Colon (tissue), 2 donors: ENCODE results near the gene BIN1.

Experiments used
- FAIRE-seq: peaks from 2 replicates; lab custom pipeline; 2012; peaks lifted over from hg19 to GRCh38; lab: Jason Lieb, UNC
- donor health status: control.
- donor health status: control.

Gene BIN1

DNA sequence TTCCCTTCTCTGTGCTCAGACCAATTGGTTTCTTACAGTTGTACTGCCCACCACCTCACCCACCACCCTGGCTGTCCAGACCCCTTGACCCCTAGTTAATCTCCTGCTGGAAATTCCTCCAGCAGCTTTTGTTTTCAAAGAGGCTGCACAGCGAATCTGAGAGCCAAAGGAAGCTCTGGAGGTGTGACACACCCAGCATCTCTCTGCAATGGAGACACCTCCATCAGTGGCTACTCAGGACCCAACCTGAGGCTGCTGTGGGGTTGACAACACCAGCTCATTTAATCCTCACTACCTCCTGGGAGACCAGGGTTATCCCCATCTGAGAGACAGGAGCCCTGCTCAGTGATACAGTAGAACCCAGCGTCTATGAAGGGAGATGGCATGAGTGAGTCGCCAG lies 86.4 kb downstream of the BIN1 start:
- FAIRE-seq, result no peak

DNA sequence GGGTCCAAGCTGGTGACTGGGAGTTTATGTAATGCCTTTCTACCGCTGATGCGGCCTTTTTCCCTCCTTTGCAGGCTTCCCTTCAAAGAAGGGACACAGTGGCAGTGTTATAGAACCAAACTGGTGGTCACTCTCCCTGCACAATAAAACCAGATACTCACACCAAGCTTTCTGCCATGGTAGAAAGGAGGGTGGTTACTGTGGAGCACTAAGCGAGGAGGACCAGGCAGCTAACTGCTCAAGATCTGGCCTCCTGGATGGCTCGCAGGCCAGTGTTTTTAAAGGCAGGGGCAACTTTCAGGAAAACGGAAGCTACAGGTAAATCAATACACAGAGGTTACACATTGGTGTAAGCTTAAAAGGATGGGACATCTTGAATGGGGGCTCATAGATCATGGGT lies 89.4 kb downstream of the BIN1 start:
- no peak for FAIRE-seq

DNA sequence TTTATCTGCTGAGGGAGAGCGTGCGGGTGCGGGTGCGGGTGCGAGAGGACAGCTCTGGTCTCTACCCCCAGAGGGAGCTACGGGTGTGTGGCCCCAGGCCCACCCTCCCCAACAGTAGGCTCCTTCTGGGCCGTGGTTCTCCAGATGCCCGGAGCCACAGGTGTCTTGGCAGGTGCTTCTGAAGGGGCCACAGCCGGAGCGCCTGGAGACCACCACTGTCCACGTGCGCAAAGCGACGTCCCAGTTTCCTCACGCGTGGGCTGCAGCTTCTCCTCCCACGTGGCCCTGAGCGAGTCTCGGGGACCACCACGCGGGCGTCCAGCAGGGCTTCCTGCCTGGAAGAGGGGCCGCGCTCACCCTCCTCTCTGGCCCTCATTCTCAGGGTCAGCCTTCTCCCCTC lies 90.6 kb downstream of the BIN1 start:
- FAIRE-seq, result no peak

DNA sequence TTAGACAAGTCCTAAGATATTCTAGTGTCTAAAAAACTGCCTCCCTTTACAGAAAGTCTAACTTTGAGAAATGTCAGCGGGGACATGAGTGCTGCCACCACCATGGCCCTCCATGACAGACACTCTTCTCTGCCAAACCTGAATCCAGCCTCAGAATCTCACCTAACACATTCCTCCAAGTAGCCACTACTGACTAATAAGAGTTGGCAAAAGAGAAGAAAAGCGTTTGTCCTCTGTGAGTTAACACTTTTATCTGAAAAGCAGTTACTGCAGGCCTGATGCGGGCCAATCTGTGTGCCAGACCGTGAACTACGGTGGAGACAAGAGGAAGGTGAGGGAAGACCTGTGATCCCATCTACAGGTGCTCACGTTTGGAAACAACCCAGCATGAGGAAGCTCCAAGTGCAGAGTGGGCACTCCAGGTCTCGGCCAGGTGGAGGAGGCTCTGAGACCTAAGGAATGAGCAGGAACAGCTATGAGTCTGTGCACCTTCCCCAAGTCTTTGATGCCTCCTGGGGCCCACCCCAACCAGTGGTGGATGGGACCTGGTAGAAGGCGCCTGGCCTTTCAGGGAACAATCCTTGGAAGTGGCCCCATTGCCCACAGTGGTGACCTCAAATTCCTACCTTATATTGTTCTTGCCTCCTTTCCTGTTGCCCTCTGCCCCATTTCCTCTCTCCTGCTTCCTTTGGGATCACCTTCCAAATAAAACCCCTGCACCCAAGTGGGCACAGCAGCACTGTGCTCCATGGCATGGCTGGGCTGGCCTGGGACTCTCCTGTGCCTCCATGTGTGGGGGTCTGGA lies 91.6 kb downstream of the BIN1 start:
- no peak for FAIRE-seq

DNA sequence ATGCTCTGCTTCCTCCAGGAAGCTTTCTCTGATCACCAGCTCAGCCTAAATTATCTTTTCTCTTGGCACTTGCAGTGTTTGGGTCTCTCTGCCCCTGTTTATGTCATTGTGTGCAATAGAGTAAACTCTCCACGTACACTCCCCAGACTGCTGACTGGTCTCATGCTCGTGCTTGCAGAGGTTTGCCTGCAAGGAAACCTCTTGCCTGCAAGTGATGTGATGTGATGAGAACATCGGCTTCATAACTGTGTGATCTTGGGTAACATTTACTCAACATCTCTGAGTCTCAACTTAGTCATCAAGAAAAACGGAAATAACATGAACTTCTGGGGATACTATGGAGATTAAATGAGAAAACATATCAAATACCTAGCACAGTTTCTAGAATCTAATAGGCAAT lies 92.3 kb downstream of the BIN1 start:
- no peak for FAIRE-seq

DNA sequence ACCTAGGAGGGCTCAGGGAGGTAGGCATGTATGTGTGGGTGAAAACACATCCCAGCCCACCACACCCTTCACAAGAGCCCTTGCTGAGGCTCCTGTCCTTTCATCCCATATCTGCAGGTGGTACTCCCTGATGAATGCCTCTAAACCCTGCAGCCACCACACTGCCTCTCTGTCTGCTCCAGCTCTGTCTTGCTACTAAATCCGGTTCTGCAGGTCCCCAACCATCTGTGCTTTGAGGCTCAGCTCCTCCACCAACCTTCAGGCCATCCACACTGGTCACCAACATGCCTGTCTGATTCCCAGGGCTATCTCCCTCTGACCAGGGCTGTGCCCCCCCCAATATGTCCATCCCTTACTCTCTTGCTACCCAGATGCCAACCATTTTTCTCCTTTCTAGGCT lies 92.7 kb downstream of the BIN1 start:
- no peak for FAIRE-seq

DNA sequence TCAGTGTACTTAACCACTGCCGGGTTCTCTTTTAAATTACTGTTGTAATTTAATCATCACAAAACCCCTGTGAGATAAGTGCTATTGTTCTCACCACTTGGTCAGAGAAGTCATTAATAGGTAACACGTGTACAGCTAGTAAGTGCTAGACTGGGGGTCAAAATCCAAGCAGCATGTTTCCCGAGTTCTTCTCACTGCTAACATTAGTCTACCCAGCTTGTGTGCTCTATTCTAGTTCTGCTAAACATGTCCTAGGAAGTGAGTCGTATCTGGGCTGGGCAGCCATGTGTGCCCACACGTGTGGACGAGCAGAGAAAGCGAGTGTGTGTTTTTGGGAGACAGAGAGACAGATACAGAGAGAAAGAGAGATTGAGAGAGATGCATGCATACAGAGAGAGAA lies 94.1 kb downstream of the BIN1 start:
- FAIRE-seq, result no peak

DNA sequence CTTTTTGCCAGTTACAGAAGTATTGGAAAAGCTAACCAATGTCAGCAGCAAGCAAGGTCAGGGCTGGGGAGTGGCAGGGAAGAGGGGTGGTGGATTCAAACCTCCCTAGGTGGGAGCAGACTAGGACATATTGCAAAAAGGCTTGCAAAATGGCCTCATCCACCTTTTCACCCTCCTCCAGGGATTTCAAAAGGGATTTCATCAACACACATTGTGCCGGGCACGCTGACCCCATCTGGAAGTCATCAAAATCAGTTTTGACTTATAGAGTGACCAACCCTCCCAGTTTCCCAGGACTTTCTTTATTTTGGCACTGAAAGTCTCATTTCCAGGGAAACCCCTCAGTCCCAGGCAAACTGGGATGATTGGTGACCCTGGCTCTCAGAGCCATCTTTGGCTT lies 94.7 kb downstream of the BIN1 start:
- FAIRE-seq, result no peak

DNA sequence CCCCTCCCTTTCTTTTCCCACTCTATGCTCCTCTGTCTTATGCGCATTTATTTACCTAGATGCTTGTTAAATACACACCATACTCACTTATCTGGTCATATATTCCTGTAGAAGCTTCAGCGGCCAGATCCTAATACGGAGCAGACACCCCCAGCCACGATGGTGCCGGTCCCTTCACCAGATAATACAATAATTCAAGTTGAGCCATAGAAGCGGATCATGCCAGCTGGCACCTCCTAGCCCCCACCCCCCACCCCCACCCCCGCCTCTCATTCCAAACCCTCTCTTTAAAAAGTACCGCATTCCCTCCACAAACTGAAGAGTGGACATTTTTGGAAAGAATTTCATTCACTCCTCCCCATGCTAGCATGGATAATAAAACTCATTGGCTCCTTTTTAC lies 95.2 kb downstream of the BIN1 start:
- FAIRE-seq, result no peak

DNA sequence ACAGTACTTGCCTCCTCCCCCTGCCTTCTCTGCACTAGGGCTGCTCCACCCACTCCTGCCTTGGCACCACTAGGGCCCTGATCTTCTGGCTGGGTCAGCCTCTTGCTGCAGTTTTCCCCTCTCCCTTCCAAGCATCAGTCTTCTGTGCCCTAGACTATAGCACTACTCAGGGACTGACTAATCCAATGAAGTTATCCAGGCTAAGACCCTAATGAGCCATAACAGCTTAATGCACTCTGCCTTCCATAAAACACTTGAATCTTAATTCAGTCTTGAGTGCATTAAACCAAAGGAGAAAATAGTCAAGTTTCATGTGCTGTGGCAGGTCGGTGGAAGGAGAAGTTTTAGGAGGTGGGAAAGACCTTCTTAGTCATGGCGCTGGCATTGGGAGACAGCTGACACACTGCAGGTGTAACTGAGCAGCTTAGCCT lies 95.7 kb downstream of the BIN1 start:
- no peak for FAIRE-seq

DNA sequence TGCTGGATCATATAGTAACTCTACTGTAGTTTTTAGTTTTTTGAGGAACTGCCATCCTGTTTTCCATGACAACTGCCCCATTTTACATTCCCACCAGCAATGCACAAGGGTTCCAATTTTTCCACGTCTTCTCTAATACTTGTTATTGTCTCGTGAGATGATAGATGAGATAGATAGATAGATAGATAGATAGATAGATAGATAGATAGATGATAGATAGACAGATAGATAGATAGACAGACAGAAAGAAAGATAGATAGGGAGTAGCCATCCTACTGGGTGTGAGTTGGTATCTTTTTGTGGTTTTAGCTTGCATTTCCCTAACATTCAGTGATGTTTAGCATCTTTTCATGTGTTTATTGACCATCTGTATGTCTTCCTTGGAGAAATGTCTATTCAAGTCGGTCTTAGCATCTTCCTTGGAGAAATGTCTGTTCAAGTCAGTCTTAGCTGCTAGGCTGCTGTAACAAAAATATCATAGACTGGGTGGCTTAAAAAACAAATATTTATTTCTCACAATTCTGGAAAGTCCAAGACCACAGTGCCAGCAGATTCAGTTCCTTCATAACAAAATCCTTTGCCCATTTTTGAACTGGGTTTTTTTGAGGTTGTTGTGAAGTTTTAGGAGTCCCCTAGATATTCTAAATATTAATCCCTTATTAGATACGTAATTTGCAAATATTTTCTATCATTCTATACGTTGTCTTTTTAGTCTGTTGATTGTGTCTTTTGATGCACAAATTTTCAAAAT lies 98.5 kb downstream of the BIN1 start:
- FAIRE-seq, result no peak

DNA sequence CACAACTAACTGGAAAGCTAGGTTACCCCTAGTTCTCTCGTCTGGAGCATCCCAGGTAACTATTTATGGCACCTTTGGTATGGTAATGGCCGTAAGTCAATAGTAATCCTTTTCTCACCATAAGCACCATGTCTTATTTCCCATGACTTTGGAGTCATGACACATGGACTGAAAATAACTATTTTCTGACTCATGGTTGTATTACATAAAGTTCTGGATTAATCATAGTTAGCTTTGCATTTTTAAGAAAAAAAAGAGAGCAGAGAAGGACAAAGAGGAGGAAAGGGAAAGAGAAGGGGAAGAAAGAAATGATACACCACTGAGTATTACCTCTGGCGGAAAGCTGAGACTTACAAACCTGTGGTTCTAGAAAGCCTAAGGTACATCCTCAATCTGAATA lies 99.3 kb downstream of the BIN1 start:
- FAIRE-seq, result no peak

DNA sequence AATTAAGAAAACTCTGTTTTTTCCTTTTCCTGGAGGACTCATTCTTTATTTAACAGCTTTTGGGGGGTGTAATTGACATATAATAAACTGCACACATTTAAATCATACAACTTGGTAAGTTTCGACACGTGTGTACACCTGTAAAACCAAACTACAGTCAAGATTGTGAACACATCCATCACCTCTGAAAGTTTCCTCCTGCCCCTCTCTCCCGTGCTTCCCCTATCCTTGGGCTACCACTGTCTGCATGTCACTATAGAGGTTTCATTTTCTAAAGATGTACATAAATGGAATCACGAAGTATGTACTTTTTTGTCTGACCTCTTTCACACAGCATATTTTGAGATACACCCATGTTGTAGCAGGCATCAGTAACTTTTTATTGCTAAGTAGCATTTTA lies 100.0 kb downstream of the BIN1 start:
- FAIRE-seq, result no peak

DNA sequence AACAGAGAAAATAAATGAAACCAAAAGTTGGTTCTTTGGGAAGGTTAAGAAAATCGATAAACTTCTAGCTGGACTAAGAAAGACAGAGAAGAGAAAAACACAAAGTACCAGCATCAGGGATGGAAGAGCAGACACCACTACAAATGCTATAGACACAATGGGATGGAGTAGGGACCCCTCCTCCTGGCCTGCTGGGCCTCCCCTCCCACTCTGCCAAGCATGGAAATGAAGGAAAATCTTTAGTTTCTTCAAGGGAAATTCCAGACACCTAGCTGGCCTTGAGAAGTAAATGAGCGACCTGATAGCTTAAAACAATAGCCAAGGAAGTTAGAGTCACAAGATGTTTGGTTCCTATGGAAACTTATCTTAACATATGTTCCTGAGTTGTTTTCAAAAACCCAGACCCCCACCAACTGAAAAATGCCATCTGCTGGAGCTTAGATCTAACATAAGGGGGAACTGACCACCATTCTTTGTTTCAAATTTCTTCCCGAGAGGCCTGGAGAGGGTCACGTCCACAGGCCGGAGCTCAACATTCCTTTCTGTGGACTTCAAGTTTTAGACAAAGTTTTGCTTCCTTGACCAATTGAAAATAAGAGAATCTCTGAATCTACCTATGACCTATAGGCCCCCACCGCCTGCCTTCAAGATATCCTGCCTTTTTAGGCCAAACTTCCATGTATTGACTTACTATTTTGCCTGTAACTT lies 101.9 kb downstream of the BIN1 start:
- FAIRE-seq, result no peak

DNA sequence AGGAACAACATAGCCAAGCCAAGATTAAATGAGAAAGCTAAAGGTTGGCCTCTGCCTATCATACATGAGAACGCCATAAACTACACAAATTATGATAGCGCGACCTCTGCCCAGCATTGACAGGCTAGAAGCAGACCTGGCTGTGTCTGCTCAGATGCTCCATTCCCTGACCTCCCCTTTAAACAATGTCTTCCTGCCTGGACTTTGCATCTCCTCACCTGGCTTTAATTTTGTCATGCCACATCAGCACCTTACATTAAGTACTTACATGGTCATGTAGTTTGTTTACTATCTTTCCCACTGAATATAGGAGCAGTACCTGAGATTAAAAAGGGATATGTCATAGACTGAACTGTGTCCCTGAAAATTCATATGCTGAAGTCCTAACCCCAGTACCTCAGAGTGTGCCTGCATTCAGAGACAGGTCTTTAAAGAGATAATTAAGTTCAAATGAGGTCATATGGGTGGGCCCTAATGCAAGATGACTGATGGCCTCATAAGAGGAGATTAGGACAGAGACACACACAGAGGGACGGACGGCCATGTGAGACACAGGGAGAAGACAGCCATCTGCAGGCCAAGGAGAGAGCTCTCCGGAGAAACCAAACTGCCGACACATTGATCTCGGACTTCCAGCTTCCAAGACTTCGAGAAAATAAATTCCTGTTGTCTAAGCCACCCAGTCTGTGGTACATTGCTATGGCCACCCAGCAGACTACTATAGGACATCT lies 103.7 kb downstream of the BIN1 start:
- no peak for FAIRE-seq

DNA sequence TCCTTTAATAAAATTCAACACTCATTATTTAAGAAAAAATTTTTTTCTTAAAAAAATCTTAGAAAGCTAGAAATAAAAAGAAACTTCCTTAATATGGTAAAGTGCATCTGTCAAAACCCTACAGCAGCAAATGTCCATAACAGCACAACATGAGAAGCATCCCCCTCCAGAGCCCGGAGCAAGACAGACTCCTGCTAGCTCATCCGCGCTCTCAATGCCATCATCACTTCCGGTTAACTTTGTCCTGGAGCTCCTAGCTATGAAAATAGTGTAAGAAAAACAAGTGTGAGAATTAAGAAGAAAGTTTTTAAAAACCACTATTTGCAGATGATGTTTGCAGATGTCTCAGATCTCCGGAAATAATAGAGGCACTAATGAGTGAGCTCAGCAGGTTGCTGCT lies 105.2 kb downstream of the BIN1 start:
- no peak for FAIRE-seq

DNA sequence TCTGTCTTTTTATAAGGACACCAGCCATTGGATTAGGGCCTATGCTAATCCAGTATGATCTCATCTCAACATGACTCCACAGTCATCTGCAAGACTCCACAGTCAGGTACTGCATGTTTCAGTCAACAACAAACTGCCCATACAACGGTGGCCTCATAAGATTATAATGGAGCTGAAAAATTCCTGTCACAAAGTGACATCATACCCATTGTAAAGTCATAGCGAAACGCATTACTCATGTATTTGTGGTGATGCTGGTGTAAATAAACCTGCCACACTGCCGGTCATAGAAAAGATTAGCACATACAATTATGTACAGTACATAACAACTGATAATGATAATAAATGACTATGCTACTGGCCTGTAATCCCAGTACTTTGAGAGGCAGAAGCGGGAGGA lies 106.0 kb downstream of the BIN1 start:
- no peak for FAIRE-seq

DNA sequence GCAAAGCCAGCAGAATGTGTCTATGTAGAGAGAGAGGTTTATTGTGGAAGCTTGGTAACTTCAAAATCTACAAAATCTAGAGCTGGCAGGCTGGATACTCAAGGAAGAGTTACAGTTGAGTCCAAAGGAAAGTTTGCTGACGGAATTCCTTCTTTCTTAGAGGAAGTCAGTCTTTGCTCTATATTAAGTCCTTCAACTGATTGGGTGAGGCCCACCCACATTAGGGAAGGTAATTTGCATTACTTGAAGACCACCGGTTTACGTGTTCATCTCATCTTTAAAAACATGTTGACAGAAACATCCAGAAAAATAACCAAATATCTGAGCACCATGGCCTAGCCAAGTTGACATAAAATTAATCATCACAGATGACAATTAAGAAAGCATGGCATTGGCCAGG lies 106.8 kb downstream of the BIN1 start:
- FAIRE-seq, result no peak

DNA sequence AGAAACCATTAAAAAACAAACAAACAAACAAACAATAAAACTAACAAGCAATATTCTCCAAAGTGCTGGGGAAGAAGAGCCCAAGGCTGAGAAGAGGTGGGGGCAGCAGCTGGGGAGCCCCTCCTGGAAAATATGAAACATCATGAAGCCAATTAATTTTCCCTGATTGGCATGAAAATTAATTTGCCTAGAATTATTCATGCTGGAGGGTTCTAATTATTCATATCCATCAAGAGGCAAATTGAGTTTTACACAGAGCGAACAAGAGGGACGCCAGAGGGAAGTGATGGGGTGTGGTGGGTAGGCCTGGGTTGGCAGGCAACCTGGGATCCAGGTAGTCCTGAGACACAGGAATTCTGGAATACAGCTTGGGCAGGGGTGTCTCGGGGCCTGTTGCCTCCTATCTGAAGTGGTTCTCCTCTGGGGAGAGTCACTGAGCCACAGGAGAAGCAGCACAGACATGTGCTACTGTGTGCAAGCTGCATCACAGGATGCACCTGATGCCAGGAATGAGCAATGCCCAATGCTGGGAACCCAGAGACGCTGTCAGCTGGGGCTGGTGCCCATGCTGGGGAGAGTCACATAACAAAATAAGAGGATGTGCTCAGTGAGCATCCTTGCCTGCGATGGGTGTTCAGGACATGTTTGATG lies 107.7 kb downstream of the BIN1 start:
- no peak for FAIRE-seq

DNA sequence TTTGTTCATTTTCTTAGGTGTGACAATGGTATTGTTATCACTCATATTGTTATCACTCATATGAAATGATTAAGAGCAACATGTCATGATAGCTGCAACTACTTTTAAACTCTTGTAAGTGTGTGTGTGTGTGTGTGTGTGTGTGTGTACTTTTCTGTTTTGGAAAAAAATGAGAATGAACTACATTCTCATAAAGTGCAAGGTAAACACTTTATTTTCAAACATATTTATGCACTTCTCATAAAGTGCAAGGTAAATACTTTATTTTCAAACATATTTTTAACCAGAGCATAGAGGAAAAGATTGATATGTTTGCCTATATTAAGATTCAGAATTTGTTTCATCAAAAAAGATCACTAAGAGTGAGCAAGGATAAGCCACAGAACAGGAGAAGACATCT lies 108.5 kb downstream of the BIN1 start:
- FAIRE-seq, result no peak
